LNCAP (cell line): ENCODE data around the gene SLC1A1.

ENCODE experiments used
- CTCF ChIP-seq: fragments of 450-650 bp; IDR thresholded peaks from 2 replicates; pipeline ENCODE4 v1.5.1; 2017; ENCODE audit warnings: mild to moderate bottlenecking

Gene SLC1A1

GRCh38 chr9:4566806-4567205 lies 76.5 kb downstream of the SLC1A1 start:
- no peak for TF ChIP-seq CTCF

- no peak for TF ChIP-seq CTCF
Measured at GRCh38 chr9:4567601-4568000, 77.3 kb downstream of the SLC1A1 start.

- TF ChIP-seq CTCF: no peak
Measured at GRCh38 chr9:4569101-4569500, 78.8 kb downstream of the SLC1A1 start.

- TF ChIP-seq CTCF: no peak
Measured at GRCh38 chr9:4572184-4572826, 82.0 kb downstream of the SLC1A1 start.

GRCh38 chr9:4573176-4573575 lies 82.9 kb downstream of the SLC1A1 start:
- TF ChIP-seq CTCF: no peak

GRCh38 chr9:4573634-4574389 lies 83.5 kb downstream of the SLC1A1 start:
- no peak for TF ChIP-seq CTCF

GRCh38 chr9:4574657-4575243 lies 84.5 kb downstream of the SLC1A1 start:
- TF ChIP-seq CTCF: no peak
